DMS 273 (cell line): Measurements from ENCODE around the gene BBS9.

Experiments
- DNase-seq: peaks from one replicate; lab custom pipeline; 2025; ENCODE audit not compliant: unreplicated experiment; lab: John Stamatoyannopoulos, UW

The BBS9 gene

DNA sequence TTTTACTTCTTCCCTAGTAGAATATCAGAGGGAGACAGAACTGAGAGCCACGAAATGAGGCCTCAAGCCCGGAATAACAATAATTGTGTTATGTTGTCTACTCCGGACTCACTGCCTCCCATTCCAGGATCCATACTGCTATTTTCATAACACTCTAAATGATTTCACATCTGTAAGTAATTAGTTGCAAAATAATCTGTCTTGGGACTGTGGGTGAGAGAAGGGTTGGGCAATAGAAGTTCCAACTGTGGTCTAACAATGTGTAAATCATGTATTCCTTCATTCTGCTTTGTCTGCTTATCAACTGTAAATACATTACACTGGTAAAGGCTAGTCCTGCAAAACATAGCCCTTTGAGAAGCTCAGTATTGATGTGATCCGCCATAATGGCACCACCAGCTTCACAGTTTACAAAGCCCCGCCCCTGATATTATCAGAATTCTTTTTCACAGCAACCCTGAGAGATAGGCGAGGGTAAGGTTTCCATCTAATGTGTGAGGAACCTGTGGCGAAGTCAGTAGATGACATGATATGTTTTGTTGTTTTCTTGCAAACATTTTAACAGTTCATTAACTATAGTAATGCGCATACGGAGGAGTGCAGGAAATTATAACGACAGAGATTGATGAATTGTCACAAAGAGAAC is 510.3 kb downstream of the BBS9 start:
- no peak for DNase-seq

DNA sequence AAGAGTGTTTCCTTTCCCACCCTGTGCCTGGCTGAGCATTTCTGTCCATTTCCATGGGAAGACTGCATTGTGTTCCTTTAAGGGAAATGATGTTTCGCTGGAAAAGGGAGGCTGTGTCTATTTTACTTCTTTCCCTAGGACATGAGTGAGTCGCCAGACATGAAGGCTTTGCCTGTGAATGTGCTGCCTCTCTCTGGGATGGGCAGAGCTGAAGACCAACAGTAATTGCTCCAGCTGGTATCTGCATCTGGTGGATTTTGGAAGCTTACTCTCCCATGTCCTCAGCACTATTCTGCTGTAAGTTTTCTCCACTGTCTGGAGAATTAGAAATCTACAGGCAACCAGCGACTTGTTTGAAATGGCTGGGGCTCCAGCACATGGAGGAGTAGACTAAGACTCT is 511.4 kb downstream of the BBS9 start:
- peak; percentile 62 for DNase-seq

DNA sequence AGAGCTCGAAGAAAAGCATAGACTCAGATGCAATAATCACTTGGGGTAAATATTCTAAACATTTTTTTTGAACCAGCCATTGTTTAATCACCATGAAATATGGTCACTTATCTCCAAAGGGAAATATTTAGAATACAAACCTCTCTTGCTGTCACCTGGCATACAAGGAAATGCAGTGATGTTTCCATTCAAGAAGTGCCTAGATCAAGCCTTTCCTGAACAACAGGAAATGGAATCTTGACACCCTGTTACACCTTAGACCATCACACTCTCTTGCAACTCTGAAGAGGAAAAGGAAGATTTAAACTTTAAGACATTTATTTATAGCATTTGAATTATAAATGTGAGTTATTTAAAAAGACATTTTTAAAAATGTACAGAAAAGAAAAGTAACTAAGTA is 512.9 kb downstream of the BBS9 start:
- no peak for DNase-seq

DNA sequence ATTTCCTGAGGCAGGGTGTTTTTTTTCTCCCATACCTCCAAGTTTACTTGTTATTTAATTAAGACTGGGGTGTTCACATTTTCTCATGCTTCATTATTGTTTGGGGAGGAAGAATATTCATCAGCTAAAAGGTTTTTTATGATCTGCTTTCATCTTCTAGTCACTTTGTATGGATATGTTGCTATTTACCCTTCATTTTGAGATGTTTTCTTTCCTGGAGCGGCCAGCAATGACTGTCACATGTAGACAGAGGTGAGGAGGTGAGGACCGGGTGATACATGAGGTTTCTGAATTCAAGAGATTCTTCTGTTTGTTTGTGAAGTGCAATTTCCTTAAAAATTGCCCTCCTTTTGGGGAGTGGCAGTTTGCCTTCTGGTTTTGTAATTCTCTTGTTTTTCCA is 514.2 kb downstream of the BBS9 start:
- no peak for DNase-seq

DNA sequence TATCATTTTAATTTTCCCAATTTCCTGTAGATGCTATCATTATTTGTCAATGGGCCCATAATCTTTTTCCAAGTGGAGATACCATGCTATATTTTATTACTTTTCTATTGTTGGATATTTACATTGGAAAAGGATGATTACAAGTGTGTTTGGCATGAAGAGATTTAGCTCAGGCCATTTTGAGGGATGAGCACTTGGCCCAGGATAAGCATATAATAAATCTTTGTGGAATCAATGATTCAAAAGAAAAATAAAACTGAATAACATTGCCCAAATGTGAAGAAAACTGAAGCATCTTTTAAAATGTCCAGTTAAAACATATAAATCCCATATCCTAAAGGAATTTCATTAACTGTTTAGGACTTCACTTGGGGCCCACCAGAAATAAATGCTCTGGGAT is 515.1 kb downstream of the BBS9 start:
- DNase-seq: no peak

DNA sequence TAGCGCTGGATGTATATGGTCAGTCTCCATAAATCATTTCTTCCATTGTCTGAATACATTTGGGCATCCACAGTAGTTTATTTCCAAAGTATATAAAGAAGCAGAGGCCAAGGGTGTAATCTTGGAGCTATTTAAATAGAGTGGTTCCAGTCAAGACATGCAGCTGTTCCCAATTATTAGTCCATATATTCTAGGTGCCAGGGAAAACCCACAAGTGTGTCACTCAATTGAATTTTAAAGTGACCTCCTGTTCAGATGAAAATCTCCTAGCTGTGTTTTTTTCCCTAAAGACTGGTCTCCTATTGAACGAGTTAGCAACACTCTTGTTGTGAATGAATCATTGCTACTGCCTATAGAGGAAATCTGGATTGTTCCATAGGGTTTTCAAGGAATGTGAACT is 515.7 kb downstream of the BBS9 start:
- no peak for DNase-seq

DNA sequence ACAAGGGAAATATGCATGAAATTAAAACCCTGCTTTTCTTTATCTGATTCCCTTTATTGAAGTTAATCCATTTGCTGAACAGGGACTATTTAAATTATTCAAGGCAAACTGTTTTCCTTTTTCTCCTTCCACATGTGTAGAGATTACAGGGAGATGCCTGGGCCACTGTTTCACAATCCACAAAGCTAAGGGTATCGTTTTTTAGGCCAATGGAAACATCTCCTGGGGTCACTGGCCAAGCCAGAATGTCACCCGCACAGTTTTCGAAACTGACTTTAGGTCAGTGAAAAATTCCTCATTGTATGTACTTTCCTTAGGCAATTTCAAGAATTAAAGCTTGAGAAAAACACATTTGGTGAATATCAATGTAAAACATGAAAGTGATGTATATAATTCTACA is 516.8 kb downstream of the BBS9 start:
- no peak for DNase-seq

DNA sequence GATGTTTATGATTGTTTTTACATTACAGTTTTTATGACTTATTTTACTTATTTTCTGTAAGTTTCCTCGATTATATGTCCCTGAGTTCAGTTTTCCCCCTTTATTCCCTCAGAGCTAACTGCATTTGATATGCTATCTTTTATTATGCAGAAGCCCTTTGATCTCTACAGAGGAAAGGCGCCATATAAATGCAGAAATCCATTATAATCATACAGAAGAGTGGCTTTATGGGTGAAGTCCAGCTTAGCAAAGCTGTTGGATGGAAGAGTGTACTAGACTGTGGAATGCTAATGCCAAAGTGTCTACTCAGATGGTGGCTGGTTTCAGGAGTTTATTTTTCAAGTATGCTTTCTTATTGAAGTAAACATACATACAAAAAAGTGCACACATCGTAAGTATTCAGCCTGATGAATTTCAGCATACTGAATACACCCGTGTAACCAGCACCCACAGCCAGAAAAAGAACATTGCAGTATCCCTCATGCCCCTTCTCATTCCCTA is 517.6 kb downstream of the BBS9 start:
- DNase-seq: no peak

DNA sequence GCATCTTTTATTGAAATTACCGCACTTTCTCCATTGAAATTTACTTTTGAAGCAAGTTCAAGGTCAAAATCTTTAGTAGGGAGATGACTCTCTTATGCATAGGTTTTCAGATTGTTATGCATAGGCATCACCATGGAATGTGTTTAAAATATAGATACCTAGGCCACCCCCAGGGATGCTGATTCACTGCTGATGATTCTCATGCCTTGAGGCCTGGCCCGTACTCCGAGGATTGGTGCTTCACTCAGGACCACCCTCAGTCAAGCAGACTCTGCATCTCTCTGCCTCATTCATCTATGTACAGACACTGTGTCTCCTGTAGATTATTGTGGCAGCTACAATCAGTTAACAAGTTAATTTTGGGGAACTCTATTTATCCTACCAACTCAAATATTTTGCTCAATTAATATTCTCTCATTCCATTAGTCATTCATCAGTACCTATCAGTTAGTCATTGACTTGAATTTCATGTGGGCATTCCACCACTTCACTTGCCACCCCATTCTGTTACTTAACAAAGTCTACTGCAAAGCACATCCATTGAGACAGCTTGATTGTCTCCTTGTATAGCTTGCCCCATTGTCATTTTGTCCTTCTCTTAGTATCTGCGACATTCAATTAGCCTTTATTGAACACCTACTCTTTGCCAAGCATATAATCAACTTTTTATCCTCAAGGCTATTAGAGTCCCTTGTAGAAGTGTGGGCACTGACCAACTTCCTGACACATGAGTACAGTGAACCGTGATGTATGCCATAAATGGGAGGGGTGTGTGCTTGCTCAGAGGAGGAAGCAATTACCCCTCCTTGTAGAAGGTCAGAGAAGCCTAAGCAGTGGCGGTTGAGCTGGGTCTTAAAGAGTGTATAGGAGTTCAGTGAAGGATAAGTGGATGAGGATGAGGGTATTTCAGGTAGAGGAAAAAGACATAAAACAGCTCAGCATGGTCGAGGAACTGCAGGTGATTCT is 520.4 kb downstream of the BBS9 start:
- no peak for DNase-seq

DNA sequence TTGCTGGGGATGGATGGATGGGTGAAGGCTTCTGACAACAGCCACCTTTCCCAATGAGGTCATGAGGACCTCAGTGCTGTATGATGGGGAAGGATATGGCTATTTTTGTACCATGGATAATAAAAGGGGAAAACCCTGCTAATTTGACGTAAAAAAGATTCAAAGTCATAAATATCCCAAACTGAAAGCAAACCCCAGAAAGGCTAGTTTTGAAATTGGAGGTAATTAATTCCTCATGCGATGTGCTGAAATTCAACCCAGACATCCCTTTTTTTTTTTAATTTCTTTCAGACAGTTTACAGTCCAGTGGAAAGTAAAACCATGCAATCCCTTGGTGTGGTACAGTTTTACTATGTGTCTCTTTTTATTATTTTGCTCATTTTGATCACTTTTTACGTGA is 521.5 kb downstream of the BBS9 start:
- no peak for DNase-seq

DNA sequence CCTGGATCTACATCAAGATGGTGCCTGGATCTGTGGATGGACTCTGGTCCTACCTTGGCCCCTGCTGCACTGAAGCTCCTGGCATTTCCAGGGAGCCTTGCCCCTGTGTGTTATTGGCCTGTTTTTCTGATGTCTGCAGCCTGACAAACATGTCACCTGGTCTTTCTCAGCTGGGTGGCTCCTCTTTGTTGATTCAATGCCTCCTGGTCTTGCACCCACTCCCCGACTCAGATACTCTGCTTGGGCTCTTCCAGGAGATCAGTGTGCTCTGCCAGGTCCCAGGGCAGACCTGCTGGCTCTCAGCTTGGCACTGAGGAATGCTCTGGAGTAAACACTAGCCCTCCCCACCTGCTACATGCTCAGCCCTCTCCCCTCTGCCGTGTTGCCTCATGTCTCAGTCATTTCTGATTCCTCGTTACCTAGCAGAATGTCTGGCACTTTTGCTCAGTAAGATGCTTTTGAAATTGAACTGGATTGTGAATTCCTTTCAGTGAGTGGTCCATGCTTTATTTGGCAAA is 522.7 kb downstream of the BBS9 start:
- no peak for DNase-seq

DNA sequence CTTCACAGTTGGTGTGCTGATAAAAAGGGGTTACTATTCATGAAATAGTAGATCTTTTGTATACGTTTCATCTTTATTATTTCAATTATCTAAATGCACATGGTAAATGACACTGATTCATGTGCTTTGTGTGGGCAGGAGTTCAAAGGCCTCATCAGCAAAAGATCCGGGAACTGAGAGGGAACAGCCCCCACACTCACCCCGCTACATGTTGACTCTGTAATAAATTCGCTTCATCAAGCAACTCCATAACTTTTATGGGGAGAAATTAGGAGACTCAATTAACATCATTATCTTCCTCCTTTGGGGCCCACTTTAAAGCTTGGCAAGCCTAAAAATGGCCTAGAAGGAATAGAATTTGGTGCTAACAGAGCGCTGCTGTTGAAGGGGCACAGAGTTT is 525.3 kb downstream of the BBS9 start:
- DNase-seq: no peak
